Measurements from ENCODE around the gene NOP56. TPM values are rescaled to one million over a fixed set of nuclear protein-coding genes. Genes with fewer than 3 reads are reported as not detected.

Gene NOP56
- 104 and 120 TPM in 2 replicates for total RNA-seq

- DNase-seq (ENCODE audit: low read depth in 2 of 2) = peak; percentile 70 to 93
Measured at GRCh38 chr20:2651772-2652723, at the start of gene NOP56. Gene NOP56, plus strand, starts transcription at chr20:2652632. Its CDS starts 29 bp downstream, at chr20:2652661.

GRCh38 chr20:2602746-2603145 lies 49.7 kb upstream of the NOP56 start:
- no peak for DNase-seq (ENCODE audit: low read depth in 2 of 2)

GRCh38 chr20:2603816-2604505 lies 48.5 kb upstream of the NOP56 start:
- no peak for DNase-seq (ENCODE audit: low read depth in 2 of 2)

- DNase-seq (ENCODE audit: low read depth in 2 of 2) = no peak
Measured at GRCh38 chr20:2604506-2604835, 48.0 kb upstream of the NOP56 start.

GRCh38 chr20:2606507-2607006 lies 45.9 kb upstream of the NOP56 start:
- no peak for DNase-seq (ENCODE audit: low read depth in 2 of 2)

GRCh38 chr20:2610326-2610725 lies 42.1 kb upstream of the NOP56 start:
- DNase-seq (ENCODE audit: low read depth in 2 of 2) = no peak

- no peak for DNase-seq (ENCODE audit: low read depth in 2 of 2)
Measured at GRCh38 chr20:2610941-2611720, 41.3 kb upstream of the NOP56 start.

GRCh38 chr20:2612073-2612472 lies 40.4 kb upstream of the NOP56 start:
- no peak for DNase-seq (ENCODE audit: low read depth in 2 of 2)

- DNase-seq (ENCODE audit: low read depth in 2 of 2) = no peak
Measured at GRCh38 chr20:2616634-2617033, 35.8 kb upstream of the NOP56 start.

GRCh38 chr20:2617099-2617714 lies 35.2 kb upstream of the NOP56 start:
- DNase-seq (ENCODE audit: low read depth in 2 of 2) = no peak

GRCh38 chr20:2618815-2619214 lies 33.6 kb upstream of the NOP56 start:
- DNase-seq (ENCODE audit: low read depth in 2 of 2) = no peak

- no peak for DNase-seq (ENCODE audit: low read depth in 2 of 2)
Measured at GRCh38 chr20:2619337-2619736, 33.1 kb upstream of the NOP56 start.

GRCh38 chr20:2619961-2620595 lies 32.4 kb upstream of the NOP56 start:
- DNase-seq (ENCODE audit: low read depth in 2 of 2) = peak in 1 of 2 donors; percentile 18

- no peak for DNase-seq (ENCODE audit: low read depth in 2 of 2)
Measured at GRCh38 chr20:2624190-2624589, 28.2 kb upstream of the NOP56 start.

GRCh38 chr20:2625062-2625461 lies 27.4 kb upstream of the NOP56 start:
- no peak for DNase-seq (ENCODE audit: low read depth in 2 of 2)

- peak in 1 of 2 donors; percentile 35 for DNase-seq (ENCODE audit: low read depth in 2 of 2)
Measured at GRCh38 chr20:2626853-2627541, 25.4 kb upstream of the NOP56 start.

GRCh38 chr20:2631228-2631627 lies 21.2 kb upstream of the NOP56 start:
- no peak for DNase-seq (ENCODE audit: low read depth in 2 of 2)

GRCh38 chr20:2633381-2633780 lies 19.1 kb upstream of the NOP56 start:
- no peak for DNase-seq (ENCODE audit: low read depth in 2 of 2)

GRCh38 chr20:2637246-2637645 lies 15.2 kb upstream of the NOP56 start:
- DNase-seq (ENCODE audit: low read depth in 2 of 2) = no peak

GRCh38 chr20:2640260-2640659 lies 12.2 kb upstream of the NOP56 start:
- no peak for DNase-seq (ENCODE audit: low read depth in 2 of 2)
